SK-N-MC (cell line): ENCODE results near the gene EXOSC1.

Source experiments
- EZH2 ChIP-seq: fragments of 200-600 bp; sonication (generic); IDR thresholded peaks from one replicate; pipeline ENCODE4 v1.6.1; 2017; ENCODE audit warnings: antibody characterized with exemption
- POLR2AphosphoS5 ChIP-seq: IDR thresholded peaks from 2 replicates; pipeline ENCODE4 v1.6.1; 2012; ENCODE audit warnings: mild to moderate bottlenecking, low read depth, low read length, borderline replicate concordance

DNA sequence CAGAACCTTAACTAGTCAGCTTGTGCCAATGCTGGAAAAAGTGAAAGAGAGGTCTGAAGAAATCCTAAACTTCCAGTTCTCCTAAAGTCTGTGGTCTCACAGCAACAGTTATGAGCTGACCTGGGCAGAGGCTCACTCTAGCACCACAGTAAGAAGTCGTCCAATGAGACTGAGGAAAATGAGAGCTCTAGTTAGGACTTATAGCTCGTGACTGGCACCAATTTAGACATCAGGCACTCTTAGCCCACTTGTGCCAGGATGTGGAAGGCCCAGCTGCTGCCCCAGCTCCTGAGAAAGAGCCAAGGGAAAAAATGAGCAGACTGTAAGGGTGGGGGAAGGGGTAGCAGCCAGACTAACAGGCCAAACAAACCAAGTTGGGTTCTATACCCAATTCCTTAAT is 44.8 kb upstream of the EXOSC1 start:
- TF ChIP-seq POLR2AphosphoS5 (no peak), EZH2 (no peak)
